NCI-H524 treated with DMSO at 0.1 percent for 48 hours (cell line): Measurements from ENCODE around the gene SOX1.

Experiments used
- DNase-seq: peaks from one replicate; lab custom pipeline; 2025; lab: John Stamatoyannopoulos, UW

The SOX1 gene

DNA sequence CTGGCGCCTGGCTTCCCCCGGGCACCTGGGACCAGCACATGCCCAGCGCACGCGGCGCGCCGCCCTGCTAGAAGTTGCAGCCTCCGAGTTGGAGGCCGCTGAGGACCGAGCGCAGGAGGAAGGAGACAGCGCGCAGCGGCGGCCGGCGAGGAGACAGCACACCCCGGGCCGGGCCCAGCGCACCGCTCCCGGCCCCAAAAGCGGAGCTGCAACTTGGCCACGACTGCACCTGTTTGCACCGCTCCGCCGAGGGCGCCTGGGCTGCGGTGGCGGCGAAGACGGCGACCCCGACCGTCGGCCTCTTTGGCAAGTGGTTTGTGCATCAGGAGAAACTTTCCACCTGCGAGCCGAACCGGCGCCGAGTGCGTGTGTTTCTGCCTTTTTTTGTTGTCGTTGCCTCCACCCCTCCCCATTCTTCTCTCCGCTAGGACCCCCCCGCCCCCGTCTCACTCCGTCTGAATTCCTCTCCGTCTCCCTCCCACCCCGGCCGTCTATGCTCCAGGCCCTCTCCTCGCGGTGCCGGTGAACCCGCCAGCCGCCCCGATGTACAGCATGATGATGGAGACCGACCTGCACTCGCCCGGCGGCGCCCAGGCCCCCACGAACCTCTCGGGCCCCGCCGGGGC lies at the start of gene SOX1:
Gene SOX1, plus strand, starts transcription at position 34 of the 626 bp plus-strand sequence. Its CDS starts 510 bp downstream, at position 544.
- no peak for DNase-seq

- DNase-seq = no peak
These were observed 42.4 kb upstream of the SOX1 start for GRCh38 chr13:112024577-112024976.

DNA sequence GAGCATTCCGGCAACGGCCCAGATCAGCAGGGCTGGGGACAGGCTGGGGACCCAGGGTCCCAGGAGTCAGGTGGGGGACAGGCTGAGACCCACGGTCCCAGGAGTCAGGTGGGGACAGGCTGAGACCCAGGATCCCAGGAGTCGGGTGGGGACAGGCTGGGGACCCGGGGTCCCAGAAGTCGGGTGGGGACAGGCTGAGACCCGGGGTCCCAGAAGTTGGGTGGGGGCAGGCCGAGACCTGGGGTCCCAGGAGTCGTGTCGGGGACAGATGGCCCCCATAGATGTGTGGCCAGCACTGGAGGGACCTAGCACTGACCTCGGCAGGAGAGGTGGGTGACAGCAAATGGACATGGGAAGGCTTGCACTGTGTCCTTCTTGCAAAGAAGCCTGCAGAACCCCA lies 39.7 kb upstream of the SOX1 start:
- no peak for DNase-seq

GRCh38 chr13:112028481-112028880 lies 38.5 kb upstream of the SOX1 start:
- no peak for DNase-seq

- no peak for DNase-seq
These were observed 37.8 kb upstream of the SOX1 start for GRCh38 chr13:112029143-112029542.

DNA sequence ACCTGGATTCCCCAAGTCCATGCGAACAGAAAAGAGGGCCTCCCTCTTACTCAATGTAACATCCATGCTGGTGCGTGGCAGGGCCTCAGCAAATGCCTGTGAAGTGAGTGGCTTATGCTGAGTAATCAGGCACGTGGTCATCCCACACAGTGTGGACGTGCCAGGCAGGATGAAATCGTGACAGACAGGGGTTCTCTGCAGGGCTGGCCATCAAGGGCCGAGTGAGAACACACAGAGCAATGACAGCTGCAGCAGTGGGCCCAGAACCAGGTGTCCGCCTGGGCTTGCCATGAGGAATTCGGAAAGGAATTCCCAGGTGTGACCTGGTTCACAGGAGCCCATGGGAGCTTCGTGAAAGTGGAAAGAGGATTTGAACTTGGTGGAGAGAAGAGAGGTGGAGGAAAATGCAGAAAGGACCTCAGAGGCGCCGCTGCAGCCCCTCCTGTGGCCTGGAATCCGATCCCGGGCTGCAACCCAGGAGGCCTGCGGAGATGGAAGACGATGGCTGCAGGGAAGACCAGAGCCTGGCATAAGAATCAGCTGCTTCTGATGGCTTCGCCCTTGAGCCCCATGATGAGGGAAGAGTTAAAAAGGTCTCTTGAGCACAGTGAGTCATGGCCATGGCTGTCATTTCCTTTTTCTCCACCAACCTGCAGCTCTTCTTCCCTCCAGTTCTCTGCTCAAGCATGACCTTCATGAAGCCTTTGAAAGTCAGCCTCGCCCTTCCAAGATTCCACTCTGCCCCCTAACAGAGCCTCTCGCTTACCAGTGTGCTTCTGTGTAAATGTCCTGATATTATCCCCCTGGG lies 34.6 kb upstream of the SOX1 start:
- no peak for DNase-seq

DNA sequence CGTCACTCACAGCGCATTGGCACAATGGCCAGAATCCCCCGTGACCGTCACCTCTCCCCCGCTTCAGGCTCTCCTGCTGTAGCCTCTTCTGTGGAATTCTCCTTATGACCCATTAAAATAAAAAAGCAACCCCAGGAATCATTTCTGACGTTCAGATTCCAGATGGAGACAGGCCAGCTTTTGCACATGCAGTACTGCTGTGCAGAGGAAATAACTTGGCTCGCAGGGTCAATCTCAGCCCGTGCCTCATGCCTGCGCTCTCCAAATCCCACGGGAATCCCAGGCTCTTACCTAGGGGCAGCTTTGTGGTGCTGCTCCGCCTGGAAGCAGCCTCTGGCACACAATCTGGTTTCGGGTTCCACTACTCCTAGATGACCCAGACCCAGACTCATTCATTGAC lies 32.7 kb upstream of the SOX1 start:
- no peak for DNase-seq

DNA sequence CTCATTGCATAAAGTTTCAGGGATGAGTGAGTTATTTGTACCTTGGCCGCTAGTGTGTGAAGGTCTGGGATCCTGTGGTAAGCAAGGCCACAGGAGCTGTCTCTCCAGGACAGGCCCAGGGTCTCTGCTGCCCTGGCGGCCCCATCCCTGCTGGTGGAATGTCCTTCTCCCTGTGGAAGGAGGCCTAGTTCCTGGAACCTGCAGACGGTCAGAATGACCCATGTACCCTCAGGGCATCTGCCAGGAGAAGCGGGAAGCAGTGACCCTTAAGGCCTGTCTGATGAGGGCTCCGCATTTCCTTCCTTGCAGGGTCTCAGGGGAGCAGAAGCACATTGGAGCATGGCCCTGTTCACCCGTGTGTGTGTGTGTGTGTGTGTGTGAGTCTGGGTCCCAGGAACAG lies 32.1 kb upstream of the SOX1 start:
- no peak for DNase-seq

GRCh38 chr13:112042496-112042895 lies 24.5 kb upstream of the SOX1 start:
- DNase-seq = no peak

- DNase-seq = no peak
These were observed 14.7 kb upstream of the SOX1 start for GRCh38 chr13:112052213-112052612.

- no peak for DNase-seq
These were observed 13.7 kb upstream of the SOX1 start for GRCh38 chr13:112053167-112053743.

DNA sequence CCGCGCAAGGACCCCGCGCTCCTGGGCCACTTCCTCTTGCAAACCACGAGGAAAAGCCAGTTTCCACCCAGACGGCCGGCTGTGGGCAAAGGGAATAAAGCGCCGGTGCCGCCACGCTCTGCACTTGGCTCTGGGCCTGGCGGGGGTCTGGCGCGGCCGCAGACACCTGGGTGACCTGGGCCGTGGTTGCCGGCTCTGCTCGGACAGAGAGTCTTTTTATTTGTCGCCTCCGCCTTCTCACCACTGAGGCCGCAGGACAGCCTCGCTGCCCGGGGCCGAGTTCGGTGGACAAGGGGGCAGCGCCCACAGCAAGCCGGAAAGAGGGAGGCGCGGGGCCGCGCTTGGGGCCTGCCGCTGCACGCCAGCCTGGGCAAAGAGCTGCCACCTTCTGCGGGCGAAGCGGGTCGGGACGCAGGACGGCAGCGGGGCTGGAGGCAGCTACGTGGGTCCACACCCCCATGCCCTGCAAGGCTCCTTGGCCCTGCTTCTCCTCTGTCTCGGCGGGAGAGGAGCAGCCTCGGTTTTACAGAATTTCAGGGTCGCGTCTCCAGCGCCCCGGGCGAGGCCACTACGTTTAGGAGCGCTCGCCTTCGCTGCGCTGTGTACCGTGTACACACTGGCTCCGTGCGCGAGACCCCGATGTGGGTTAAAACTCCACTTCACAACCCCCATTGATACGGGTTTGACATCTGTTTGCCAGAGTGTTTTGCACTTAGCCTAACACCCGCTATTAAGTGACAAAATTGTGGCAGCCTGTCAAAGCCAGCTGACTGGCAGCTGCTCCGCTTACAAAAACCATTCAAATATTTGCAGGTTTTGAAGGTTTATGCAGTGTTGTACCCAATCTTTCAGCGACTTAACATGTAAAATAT lies 13.0 kb upstream of the SOX1 start:
- no peak for DNase-seq

- no peak for DNase-seq
These were observed 12.3 kb upstream of the SOX1 start for GRCh38 chr13:112054616-112055015.

DNA sequence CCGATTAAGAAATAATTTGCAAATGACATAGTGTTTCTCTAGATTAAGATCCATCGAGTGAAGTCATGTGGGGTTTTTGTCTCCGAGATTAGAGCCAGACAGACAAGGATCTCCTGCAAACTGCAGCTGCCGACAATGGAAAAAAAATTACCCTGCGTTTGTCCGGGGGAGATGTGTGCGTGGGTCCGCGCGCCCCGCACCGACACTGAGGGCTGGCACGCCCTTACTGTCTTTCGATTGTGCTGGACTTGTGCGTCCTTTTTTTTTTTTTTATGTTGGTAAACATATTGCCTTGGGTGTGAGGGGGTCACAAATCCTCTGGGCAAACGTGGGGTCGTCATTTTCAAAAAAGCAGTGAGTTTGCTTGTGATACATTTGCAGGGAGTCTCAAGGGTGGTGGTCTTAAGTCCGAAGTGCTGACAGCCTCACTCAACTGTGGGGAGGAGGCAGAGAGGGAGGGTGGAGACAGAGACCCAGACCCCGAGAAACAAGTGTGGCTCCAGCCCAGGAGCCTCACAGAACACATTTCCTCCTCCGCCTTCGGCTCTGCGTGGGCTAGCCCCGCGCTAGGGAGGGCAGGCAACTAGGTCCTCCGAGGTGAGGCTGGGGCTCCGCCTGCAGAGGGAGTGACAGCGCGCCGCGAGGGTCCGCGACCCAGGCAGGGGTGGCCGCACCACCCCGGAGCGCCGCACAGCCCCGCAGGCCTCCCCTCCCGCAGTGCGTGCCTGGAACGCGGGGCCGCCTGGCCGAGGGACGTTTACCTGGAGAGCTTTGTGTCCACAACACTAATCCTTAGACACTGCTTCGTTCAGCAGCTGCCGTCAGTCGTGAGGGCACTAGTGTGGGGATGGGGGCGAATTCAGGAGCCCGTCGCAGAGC lies 11.7 kb upstream of the SOX1 start:
- no peak for DNase-seq

- no peak for DNase-seq
These were observed 11.1 kb upstream of the SOX1 start for GRCh38 chr13:112055915-112056269.

DNA sequence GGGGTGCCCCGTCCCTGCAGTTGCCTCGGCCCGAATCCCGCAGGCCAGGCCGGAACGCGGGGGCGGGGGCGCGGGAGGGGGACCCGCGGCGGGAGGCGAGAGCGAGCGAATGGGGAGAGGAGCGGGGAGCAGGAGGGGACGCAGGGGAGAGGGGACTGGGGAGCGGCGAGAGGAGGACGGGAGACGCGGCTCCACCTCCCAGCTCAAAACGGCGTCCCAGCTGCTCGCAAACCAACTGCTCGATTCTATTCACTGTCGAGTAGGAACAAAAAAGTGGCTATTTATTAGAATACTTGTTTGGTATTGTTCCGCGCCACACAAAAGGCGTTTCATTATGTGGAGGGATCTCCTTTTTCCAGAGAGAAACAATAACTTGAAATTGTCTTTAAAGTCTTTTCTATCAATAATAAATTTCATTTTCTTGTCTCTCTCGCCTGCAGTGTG lies 10.6 kb upstream of the SOX1 start:
- no peak for DNase-seq

DNA sequence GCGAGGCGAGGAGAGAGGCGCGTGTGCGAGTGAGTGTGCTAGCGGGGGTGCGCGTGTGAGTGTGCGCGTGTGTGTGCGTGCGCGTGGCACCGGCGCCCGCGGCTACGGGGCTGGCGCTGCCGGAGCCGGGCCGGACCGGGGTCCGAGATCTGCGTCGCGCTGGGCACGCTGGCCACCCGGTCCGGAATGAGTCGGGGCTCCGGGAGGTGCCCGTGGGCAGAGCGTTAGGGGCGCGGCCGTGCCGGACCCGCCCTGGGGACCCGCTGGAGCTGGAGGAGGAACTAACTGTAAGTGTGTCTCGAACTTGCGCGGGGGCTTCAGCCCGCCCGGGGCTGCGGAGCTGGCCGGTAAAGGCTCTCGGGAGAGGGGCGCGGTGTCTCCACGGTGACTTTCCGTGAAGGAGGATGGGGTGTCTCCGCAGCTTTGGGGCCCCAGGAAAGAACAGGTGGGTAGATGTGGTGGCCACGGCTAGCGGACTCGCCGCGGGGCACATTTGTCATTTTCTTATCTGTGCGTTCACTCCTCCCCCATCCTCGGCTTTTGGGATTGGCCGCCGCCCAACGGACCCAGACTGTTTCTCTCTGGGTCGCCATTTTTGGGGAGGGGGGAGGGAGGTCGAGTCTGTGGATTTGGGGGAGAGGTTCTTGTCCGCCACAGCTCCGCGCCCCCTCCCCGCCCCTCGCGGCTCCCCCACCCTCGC lies 10.1 kb upstream of the SOX1 start:
- DNase-seq = no peak

GRCh38 chr13:112057439-112057735 lies 9.6 kb upstream of the SOX1 start:
- no peak for DNase-seq

DNA sequence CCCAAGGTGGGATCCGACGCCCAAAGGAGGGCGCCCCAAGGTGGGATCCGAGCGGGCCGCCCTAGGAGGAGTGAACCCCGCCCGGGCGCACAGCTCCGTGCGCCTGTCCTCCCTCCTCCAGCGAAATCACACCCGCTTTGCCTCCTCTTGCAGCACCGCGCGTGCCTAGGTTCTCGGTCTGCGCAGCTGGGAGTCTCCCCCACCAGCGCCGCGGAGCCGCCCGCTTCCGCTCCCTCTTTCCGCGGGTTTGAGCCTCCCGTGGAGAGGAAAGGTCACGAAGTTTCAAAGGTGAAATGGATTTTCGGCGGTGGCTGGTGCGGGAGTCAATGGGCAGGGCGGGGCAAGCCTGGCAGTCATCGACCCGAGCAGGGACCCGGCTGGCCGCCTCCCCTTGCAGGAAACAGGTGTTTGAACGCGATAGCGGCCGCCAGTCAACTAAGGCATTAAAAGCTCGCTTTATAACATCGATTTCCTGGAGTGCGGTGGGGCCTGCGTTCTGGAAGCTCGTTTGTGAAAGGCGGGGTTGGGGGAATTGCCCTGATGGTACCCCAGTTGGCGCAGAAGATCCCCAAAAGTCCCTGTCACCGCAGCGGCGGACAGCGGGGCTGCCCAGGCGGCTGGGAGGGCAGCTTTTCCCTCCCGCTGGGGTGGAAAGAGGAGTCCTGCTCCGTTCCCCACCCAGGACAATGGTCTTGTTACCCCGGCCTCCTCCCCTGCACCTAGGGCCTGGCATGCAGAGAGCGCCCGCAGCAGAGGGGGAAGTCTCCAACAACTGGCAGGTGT lies 9.0 kb upstream of the SOX1 start:
- DNase-seq = no peak

DNA sequence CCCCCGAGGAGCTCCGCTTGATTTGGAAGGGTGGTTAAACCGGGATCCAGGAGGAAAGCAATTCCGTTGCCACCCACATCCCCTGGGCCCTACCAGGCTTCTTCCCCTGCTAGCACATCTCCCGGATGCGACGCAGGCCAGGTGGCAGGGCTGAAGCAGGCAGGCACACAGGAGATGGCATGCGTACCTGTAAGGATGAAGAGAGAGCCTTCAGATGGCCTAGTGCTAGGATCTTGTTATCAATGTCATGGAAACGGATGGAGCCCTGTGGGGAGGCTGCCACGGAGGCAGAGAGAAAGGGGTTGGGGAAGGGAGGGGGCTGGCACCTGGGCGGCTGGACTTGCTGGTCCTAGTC lies 8.5 kb upstream of the SOX1 start:
- no peak for DNase-seq
